CMK (cell line): ENCODE measurements around the gene TMEM116.
"Not testable (repeated sequence)": the region's sequence is repeated elsewhere in the genome, so short reads cannot be mapped to it uniquely, and the experiment has no call there.

Source experiments
- DNase-seq: peaks from one replicate; pipeline ENCODE4 v3.0.0-alpha.2; 2010; ENCODE audit warnings: low read depth

Gene TMEM116

DNA sequence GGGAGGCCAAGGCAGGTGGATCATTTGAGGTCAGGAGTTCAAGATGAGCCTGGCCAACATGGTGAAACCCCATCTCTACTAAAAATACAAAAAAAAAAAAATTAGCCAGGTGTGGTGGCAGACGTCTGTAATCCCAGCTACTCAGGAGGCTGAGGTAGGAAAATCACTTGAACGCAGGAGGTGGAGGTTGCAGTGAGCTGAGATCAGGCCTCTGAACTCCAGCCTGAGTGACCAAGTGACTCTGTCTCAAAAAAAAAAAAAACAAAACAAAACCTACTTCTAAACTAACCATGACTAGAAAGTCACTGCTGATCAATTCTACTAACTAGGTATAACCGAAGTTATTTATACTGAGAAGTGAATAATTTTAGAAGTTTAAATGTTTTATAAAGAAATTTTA, 3.4 kb downstream of the TMEM116 start:
- DNase-seq = not testable (repeated sequence)

DNA sequence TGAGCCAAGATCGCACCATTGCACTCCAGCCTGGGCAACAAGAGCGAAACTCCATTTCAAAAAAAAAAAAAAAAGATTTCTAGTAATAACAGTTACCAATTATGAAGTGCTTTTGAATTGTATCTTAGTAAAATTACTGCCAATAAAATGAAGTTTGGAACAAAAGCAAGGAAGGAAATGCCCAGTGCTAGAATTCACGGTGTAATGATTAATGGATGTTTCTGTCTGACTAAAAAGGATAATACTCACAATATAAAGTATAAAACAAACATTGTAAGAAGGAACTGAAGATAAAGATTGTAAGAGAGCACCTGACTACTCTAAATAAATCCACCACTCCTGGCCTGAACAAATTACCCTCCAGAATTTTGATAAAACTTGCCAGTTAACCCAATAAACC, 4.0 kb downstream of the TMEM116 start:
- DNase-seq = no peak

DNA sequence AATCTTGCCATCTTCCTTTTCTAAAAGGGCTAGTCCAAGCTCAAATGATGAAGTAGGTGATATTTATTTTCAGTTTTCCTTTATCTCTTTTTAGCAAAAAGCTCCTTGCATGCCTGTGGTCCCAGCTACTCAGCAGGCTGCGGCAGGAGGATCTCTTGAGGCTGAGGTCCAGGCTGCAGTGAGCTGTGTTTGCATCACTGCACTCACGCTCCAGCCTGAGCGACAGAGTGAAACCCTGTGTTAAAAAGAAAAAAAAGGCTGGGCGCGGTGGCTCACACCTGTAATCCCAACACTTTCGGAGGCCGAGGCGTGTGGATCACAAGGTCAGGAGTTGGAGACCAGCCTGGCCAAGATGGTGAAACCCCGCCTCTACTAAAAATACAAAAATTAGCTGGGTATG, 5.0 kb downstream of the TMEM116 start:
- no peak for DNase-seq

DNA sequence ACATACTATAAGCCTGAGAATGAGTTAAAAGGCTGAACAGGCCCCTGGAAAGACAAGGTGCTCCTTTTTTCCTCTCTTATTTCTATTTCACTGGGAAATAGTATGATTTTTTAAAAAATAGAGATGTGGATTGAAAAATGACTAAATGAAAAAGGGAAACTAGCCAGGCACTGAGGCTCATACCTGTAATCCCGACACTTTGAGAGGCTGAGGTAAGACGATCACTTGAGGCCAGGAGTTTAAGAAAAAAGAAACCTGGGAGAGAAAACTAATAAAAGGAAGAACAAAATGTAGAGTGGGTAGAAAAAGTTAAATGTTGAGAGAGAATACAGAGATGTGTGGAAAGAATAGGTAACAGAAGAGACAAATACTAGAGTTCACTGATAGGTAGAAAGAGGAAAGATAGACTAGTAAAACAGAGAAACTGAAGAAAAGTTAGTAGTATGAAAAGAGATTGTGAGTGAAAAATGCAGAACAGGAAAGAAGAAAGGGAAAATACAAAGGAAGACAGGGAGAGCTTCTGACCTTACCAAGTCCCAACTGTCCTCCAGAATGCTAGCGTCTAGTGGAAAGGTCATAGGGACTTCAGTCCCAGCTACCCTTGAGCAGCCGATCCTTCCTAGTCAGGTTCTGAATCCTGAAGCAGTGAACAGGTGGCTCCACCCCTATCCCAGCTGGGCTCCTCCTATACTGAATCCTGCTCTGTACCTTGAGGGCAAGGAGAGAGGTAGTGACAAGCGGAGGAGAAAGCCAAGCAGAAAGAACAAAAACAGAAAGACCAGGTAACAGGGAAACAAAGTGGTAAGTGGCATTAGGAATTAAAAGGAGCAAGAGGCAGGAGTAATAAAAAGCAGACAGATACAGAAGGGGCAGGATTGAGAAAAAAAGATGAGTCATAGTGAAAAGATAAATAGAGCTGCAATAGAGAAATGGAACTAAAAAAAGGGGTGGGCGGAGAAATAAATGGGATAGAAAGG, 7.3 kb downstream of the TMEM116 start:
- DNase-seq = no peak

DNA sequence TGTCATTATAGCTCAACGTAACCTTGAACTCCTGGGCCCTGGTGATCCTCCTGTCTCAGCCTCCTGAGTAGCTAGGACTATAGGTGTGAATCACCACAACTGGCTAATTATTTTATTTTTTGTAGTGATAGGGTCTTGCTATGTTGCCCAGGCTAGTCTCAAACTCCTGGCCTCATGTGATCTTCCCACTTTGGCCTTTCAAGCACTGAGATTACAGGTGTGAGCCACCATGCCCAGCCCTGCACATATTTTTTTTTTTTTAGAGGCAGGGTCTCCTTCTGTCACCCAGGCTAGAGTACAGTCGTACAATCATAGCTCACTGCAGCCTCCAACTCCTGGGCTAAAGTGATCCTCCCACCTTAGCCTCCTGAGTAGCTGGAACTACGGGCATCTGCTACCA, 8.9 kb downstream of the TMEM116 start:
- no peak for DNase-seq

DNA sequence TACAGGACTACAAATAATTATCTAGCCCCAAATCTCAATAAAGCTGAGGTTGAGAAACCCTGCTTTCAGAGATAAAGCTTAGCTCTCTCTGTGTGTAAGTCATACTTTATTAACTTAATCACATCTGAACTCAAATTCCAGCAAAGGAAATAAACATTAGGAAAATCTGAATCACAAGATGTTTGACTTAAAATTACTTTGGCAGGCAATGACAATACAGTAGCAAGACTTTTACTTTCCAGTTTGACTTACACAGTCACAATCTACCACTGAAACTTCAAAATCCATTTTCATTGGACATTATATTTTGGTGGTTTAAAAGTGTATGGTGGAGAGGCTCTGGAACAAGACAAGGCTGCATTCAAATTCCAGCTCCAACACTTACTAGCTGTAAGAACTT, 11.4 kb downstream of the TMEM116 start:
- no peak for DNase-seq

DNA sequence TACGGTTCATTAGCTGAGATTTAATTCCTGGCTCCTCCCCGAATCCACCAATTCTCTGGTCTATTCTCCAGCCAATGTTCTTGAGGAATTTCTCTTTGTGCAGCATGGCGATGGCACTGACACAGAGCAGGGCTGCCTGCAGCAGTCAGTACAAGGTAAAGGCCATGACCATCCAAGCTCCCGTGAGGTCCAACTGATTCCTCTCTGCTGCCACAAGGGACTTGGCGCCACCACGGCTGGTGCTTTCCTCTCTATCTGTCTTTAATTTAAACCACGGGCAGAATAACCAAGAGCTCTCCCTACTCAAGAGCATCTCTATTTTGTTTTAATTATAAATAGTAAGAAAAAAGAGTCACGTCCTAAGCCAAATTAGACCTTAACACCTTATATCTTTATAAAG, 12.1 kb downstream of the TMEM116 start:
- DNase-seq = no peak

DNA sequence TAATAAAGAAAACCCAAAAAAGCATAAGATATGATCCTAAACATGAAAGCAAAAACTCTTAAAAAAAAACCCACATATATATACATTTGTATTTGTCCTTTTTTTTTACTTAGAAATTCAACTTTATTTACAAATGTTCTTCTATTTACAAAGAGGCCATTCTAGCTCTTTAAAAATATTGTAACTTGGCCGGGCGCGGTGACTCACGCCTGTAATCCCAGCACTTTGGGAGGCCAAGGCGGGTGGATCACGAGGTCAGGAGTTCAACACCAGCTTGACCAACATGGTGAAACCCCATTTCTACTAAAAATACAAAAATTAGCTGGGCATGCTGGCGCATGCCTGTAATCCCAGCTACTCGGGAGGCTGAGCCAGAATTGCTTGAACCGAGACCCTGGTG, 13.8 kb downstream of the TMEM116 start:
- not testable (repeated sequence) for DNase-seq

DNA sequence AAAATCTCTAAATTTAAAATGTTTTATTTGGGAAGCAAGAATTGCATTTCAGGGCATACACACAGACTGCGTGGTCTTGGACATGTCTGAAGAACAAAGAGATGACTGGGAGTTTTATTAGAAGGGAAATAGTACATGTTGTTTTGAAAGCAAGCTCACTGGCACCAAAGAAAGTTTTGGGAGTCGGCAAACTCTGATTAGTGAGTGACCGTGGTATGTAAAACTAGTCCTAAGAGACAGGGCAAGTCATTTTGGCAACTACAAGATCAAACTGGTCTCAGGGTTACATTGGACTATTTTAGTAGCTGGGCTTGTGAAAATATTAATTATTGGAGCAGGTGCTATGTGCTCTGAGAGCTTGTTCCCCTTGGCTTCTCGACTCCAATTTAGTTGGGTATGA, 14.9 kb downstream of the TMEM116 start:
- no peak for DNase-seq

DNA sequence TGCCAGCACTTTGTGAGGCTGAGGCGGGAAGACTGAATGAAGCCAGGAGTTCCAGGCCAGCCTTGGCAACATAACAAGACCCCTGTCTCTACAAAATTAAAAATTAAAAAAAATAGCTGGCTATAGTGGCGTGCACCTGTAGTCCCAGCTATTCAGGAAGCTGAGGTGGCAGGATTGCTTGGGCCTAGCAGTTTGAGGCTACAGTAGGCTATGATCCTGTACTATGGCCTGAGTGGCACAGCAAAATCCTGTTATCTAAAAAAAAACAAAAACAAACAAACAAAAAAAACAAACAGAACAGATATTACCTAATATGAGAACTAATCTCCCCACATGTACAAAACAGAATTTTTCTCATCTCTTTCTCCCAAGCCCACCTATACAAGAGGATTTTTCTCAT, 15.7 kb downstream of the TMEM116 start:
- no peak for DNase-seq

DNA sequence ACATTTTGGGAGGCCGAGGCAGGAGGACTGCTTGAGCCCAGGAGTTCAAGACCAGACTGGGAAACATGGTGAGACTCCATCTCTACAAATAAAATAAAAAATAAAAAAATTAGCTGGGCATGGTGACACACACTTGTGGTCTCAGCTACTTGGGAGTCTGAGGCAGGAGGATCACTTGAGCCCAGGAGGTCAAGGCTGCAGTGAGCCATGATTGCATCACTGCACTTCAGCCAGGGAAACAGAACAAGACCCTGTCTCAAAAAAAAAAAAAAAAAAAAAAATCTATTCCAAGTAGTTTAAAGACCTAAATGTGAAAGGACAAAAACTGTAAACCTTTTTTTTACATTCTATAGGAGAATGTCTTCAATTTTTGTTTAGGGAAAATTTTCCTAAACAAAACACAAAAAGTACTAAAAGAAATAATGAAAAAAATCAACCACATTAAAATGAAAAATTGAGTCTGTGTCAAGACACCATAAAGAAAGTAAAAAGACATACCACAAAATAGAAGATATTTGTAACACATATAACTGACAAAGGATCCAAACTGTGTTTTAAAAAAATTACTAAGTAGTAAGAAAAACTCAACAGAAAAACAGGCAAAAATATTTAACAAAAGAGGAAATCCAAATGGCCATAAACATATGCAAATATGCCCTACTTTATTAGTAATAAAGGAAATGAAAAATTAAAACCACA, 17.0 kb downstream of the TMEM116 start:
- no peak for DNase-seq

DNA sequence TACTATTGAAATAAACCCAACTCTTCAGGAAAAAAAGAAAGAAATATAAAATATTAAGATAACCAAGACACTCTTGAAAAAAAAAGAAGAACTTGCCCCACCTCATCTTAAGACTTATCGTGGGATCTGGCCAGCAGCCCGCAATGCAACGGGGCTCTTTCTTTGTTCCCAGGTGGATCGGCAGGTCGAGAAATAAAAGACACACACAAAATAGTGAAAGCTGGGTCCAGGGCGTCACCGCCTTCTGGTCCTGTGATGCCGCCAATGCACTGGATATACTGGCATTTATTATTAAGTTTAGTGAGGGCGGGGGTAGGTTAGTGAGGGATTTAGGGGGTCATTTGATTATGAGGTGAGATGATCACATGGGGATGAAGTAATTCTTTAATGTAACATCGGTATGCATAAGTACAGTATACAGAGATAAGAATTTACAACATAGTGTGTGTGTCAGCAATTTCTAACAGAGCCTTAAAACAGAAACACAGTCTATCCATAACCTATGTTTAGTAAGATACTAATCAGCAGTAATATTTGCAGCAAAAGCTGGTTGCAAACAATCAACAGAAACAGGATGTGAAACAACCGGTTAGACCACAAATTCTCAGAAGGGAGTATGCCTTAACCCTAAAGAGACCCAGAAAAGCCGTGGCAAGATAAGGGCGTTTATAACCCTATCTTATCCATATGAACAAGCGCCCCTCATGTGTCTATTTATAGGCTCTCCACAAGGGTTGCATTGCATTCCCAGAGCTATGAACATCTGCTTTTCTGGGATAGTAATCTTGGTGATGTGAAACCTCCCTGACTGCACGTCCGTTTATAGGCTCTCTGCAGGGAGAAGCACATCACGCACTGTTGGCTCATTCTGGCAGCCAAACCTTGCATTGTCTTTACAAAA, 18.5 kb downstream of the TMEM116 start:
- DNase-seq = peak; percentile 82

DNA sequence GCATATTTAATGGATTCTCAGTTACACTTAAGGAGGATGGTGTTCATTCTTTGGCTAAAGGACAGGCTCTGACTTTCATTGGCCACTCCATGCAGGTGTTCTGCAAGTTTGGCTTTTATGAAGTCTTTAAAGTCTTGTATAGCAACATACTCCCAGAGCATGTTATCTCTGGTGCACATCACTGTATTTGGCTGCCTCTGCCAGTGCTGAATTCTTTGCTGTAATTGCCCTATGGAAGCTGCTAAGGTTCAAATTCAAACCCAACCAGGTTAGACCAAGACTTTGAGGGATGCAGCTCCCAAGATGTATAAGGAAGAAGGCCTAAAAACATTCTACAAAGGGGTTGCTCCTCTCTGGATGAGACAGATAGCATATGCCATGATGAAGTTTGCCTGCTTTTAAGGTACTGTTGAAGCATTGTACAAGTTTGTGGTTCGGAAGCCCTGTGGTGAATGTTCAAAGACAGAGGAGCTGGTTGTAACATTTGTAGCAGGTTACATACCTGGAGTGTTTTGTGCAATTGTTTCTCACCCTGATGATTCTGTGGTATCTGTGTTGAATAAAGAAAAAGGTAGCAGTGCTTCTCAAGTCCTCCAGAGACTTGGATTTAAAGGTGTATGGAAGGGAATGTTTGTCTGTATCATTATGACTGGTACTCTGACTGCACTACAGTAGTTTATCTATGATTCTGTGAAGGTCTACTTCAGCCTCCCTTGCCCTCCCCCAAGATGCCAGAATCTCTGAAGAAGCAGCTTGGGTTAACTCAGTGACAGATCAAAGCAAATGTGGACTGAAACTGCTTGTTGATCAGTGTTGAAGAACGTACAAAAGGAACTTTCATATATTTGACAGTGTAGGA, 19.4 kb downstream of the TMEM116 start:
- no peak for DNase-seq

DNA sequence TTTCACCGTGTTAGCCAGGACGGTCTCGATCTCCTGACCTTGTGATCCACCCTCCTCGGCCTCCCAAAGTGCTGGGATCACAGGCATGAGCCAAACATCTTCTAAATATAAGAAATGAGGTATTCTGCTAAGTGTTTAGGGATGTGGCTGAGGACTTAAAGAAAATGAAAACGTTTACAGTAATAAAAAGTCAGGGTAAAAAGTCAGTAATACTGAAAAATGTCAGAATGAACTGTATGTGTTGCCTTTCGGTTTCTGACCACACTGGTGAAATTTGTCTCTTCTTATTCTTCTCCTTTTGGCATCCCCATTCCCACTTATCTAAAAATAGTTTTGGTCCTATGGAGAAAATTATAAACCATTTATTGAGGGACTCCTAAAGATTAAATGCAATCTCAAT, 20.5 kb downstream of the TMEM116 start:
- no peak for DNase-seq

DNA sequence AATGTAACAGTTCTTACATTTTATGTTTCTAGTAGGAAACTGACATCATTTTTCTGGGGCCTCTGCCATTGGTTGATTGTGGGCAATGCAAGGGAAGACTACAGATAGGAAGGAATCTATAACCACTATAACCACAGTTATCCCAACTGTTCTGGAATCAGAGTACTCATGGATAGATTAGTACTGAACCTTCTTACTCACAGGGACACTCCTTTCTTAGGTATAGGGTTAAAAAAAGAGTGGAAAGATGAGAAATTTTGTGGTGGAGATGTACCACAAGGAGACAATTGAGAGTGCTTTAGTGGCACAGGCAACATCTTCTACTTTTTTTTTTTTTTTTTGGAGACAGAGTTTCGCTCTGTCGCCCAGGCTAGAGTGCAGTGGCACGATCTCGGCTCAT, 21.0 kb downstream of the TMEM116 start:
- no peak for DNase-seq

DNA sequence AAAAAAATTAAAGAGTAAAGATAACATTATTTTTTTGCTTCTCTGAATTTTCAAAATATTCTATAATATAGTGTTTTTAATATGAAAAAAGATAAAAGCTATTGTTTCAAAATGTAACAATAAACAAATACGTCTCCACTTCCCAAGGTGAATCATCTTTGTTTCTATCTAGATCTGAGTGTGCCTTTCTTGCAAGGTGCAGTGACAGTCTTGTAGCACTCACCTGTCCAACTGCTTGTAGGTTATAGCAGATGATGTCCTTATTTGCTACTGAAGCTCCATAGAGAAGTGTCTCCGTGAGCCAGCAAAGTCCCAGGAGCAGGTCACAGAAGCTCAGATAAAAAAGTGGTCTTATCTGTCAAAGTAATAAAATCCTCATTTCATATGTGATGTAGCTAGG, 21.4 kb downstream of the TMEM116 start:
- DNase-seq = no peak

DNA sequence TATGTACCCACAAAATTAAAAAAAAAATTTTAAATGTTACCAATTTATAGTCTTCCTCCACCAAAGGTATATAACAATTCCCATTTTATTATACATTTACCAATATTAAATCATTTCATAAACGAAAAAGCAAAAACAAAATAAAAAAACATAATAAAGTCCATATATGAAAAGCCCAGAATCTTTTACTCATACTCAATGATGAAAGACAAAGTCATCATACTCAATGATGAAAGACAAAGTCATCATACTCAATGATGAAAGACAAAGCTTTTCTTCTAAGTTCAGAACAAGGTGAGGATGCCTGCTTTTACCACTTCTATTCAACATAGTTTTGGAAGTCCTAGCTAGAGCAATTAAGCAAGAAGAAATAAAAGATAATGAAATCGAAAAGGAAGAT, 28.1 kb downstream of the TMEM116 start:
- no peak for DNase-seq

DNA sequence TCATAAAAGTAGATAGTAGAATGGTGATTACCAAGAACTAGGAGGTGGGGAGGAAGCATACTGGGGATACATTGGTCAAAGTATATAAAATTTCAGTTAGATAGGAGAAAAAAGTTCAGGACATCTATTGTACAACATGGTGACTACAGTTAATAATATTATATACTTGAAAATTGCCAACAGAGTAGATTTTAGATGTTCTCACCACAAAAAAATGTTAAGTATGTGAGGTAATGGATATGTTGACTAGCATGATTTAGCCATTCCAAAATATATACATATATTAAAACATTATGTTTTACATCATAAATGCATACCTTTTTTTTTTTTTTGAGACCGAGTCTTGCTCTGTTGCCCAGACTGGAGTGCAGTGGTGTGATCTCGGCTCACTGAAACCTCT, 31.0 kb downstream of the TMEM116 start:
- DNase-seq = no peak

DNA sequence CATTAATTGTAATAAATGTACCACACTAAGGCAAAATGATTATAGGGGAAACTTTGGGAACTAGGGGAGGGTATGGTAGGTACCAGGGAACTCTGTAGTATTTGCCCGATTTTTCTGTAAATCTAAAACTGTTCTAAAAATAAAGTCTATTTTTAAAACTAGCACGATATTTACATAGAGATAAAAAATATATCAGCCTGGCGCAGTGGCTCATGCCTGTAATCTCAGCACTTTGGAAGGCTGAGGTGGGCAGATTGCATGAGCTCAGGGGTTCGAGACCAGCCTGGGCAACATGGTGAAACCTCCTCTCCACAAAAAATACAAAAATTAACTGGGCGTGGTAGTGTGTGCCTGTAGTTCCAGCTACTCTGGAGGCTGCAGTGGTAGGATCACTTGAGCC, 32.4 kb downstream of the TMEM116 start:
- DNase-seq = no peak

DNA sequence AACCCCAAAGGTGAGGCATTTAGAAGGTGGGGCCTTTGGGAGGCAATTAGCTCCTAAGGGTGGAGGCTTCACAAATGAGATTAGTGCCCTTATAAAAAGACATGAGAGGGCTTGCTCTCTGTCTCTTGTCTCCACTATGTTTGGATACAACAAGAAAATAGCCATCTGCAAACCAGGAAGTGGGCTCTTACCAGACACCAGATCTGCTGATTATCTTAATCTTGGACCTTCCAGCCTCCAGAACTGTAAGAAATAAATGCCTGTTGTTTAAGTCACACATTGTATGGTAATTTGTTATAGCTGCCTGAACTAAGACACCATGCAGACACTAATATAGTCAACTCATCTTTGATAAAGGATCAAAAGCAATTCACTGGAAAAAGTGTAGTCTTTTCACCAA, 34.4 kb downstream of the TMEM116 start:
- no peak for DNase-seq

DNA sequence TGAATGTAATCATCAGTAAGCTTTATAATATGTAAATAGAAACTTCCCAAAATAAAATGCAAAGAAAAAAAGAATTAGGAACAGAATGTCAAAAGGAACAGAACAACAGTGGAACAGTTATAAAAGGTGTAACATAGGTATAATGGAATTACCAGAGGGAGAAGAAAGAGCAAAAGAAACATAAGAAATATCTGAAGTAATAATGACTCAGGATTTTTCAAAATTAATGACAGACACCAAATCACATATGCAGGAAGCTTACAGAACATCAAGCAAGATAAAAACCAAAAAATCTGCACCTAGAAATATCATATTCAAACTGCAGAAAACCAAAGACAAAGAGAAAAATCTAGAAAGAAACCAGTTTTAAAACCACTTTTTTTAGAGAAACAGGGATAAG, 36.1 kb downstream of the TMEM116 start:
- no peak for DNase-seq
